GM21360 (cell line): ENCODE data around the gene NUDT8.
"Not testable (repeated sequence)": the region's sequence is repeated elsewhere in the genome, so short reads cannot be mapped to it uniquely, and the experiment has no call there.

Experiments
- ATAC-seq: cut with Tn5 transposase; IDR thresholded peaks from one replicate; pipeline ENCODE4 v1.9.1; 2021; ENCODE audit warnings: mild to moderate bottlenecking, moderate library complexity; ENCODE audit not compliant: unreplicated experiment

The NUDT8 gene

GRCh38 chr11:67662142-67662834, 32.6 kb upstream of the NUDT8 start:
- no peak for ATAC-seq

- ATAC-seq, result not testable (repeated sequence)
These were observed 31.0 kb upstream of the NUDT8 start for GRCh38 chr11:67660752-67661151.

GRCh38 chr11:67659651-67660165, 30.0 kb upstream of the NUDT8 start:
- ATAC-seq, result not testable (repeated sequence)

GRCh38 chr11:67657300-67657699, 27.6 kb upstream of the NUDT8 start:
- no peak for ATAC-seq

GRCh38 chr11:67656278-67656922, 26.7 kb upstream of the NUDT8 start:
- ATAC-seq, result no peak

GRCh38 chr11:67654225-67654624, 24.5 kb upstream of the NUDT8 start:
- ATAC-seq, result no peak

GRCh38 chr11:67652965-67653845, 23.5 kb upstream of the NUDT8 start:
- no peak for ATAC-seq

- ATAC-seq, result no peak
These were observed 22.4 kb upstream of the NUDT8 start for GRCh38 chr11:67651976-67652781.

GRCh38 chr11:67649634-67650510, 20.1 kb upstream of the NUDT8 start:
- no peak for ATAC-seq

GRCh38 chr11:67648796-67649613, 19.3 kb upstream of the NUDT8 start:
- ATAC-seq, result no peak

- peak; percentile 49 for ATAC-seq
These were observed 18.5 kb upstream of the NUDT8 start for GRCh38 chr11:67648140-67648795.

- ATAC-seq, result no peak
These were observed 17.7 kb upstream of the NUDT8 start for GRCh38 chr11:67647471-67647870.

GRCh38 chr11:67646535-67647336, 17.0 kb upstream of the NUDT8 start:
- no peak for ATAC-seq

- no peak for ATAC-seq
These were observed 16.1 kb upstream of the NUDT8 start for GRCh38 chr11:67645521-67646461.

- no peak for ATAC-seq
These were observed 15.0 kb upstream of the NUDT8 start for GRCh38 chr11:67644472-67645418.
